HepG2 (cell line): ENCODE measurements around the gene ALG14. TPM values are rescaled to one million over a fixed set of nuclear protein-coding genes. Genes with fewer than 3 reads are reported as not detected.

Experiments used
- ATF7-NPFF ChIP-seq: sonication (generic); formaldehyde crosslinking; IDR thresholded peaks from 2 replicates; pipeline ENCODE4 v1.8.1; 2023; ENCODE audit warnings: mild to moderate bottlenecking, low read depth, missing genetic modification reagents, moderate library complexity
- FOXJ3 ChIP-seq: sonication (generic); formaldehyde crosslinking; IDR thresholded peaks from 2 replicates; pipeline ENCODE4 v1.4.0; 2020; ENCODE audit warnings: missing genetic modification reagents, mild to moderate bottlenecking, borderline replicate concordance
- KAT8 ChIP-seq: IDR thresholded peaks from 2 replicates; pipeline ENCODE4 v1.6.1; 2016; ENCODE audit warnings: missing genetic modification reagents, missing compliant biosample characterization
- MATR3 ChIP-seq: sonication (generic); formaldehyde crosslinking; IDR thresholded peaks from 2 replicates; pipeline ENCODE4 v1.4.0; 2020; ENCODE audit warnings: missing genetic modification reagents
- NAIF1 ChIP-seq: sonication (generic); formaldehyde crosslinking; IDR thresholded peaks from 2 replicates; pipeline ENCODE4 v1.5.0; 2020; ENCODE audit warnings: mild to moderate bottlenecking, missing genetic modification reagents, borderline replicate concordance
- RFX1 ChIP-seq: fragments of 450-650 bp; IDR thresholded peaks from 2 replicates; pipeline ENCODE4 v1.6.1; 2017
- SIN3B ChIP-seq: fragments of 150-350 bp; IDR thresholded peaks from 2 replicates; pipeline ENCODE4 v1.6.1; 2014; ENCODE audit warnings: low read length
- SMAD1 ChIP-seq: sonication (generic); formaldehyde crosslinking; IDR thresholded peaks from 2 replicates; pipeline ENCODE4 v1.4.0; 2020; ENCODE audit warnings: missing genetic modification reagents, low read depth, mild to moderate bottlenecking, borderline replicate concordance
- SRY ChIP-seq: sonication (generic); formaldehyde crosslinking; IDR thresholded peaks from 2 replicates; pipeline ENCODE4 v1.8.0; 2022; ENCODE audit warnings: mild to moderate bottlenecking, missing genetic modification reagents
- SSRP1 ChIP-seq: IDR thresholded peaks from 2 replicates; pipeline ENCODE4 v1.6.1; 2016; ENCODE audit warnings: control low read depth
- XRCC5 ChIP-seq: fragments of 200-400 bp; formaldehyde crosslinking; optimal IDR thresholded peaks from 2 replicates; pipeline ENCODE3; 2017; ENCODE audit warnings: mild to moderate bottlenecking, low read length
- ZBTB42 ChIP-seq: sonication (generic); formaldehyde crosslinking; IDR thresholded peaks from 2 replicates; pipeline ENCODE4 v1.5.0; 2020; ENCODE audit warnings: mild to moderate bottlenecking, missing genetic modification reagents
- ZKSCAN8 ChIP-seq: IDR thresholded peaks from 2 replicates; pipeline ENCODE4 v1.6.1; 2016; ENCODE audit warnings: borderline replicate concordance, missing genetic modification reagents, missing compliant biosample characterization
- ZMYM2 ChIP-seq: sonication (generic); formaldehyde crosslinking; IDR thresholded peaks from 2 replicates; pipeline ENCODE4 v1.8.0; 2022; ENCODE audit warnings: mild to moderate bottlenecking, missing genetic modification reagents
- ZNF10 ChIP-seq: sonication (generic); formaldehyde crosslinking; IDR thresholded peaks from 2 replicates; pipeline ENCODE4 v1.4.0; 2020; ENCODE audit warnings: mild to moderate bottlenecking, low read depth, missing genetic modification reagents, borderline replicate concordance
- ZNF253 ChIP-seq: sonication (generic); formaldehyde crosslinking; IDR thresholded peaks from 2 replicates; pipeline ENCODE4 v1.8.0; 2022; ENCODE audit warnings: mild to moderate bottlenecking, missing genetic modification reagents, borderline replicate concordance
- ZNF558 ChIP-seq: sonication (generic); formaldehyde crosslinking; IDR thresholded peaks from 2 replicates; pipeline ENCODE4 v1.9.0; 2022; ENCODE audit warnings: mild to moderate bottlenecking, missing genetic modification reagents, borderline replicate concordance
- ZNF629 ChIP-seq: sonication (generic); formaldehyde crosslinking; conservative IDR thresholded peaks from 2 replicates; pipeline ENCODE4 v1.5.0; 2020; ENCODE audit warnings: missing genetic modification reagents
- ZSCAN12 ChIP-seq: sonication (generic); formaldehyde crosslinking; IDR thresholded peaks from 2 replicates; pipeline ENCODE4 v1.9.0; 2021; ENCODE audit warnings: mild to moderate bottlenecking, missing genetic modification reagents
- ZSCAN20 ChIP-seq: sonication (generic); formaldehyde crosslinking; IDR thresholded peaks from 2 replicates; pipeline ENCODE4 v1.4.0; 2020; ENCODE audit warnings: missing genetic modification reagents, mild to moderate bottlenecking, borderline replicate concordance
- polyA plus RNA-seq, 8 experiments: library from polyadenylated mRNA; depleted of rRNA in 3 of 8; stranded (reverse) in 7 of 8; unstranded in 1 of 8; fragments of >200 nt; fragmentation: Illumina TruSeq in 4 of 8; extraction: Trizol in 4 of 8; gene quantifications; 2 replicates each; pipeline versions ENCODE4 v1.2.1 to v1.2.3, GENCODE V29; 2011 to 2016; ENCODE audit warnings: low read depth in 4 of 8, missing spikeins in 1 of 8, mixed read lengths in 1 of 8; ENCODE audit not compliant: insufficient read depth in 1 of 8
- total RNA-seq, 5 experiments: library from RNA; depleted of rRNA; stranded (reverse); fragments of >200 nt; fragmentation: Illumina TruSeq; extraction: Trizol; gene quantifications; 2 replicates each; pipeline ENCODE4 v1.2.3, GENCODE V29; 2016; ENCODE audit warnings: low read depth in 1 of 5
- TF ChIP-seq, protein P1 (sequence below): sonication (generic); formaldehyde crosslinking; IDR thresholded peaks from 2 replicates; pipeline ENCODE4 v1.9.0; 2021; ENCODE audit warnings: missing genetic modification reagents, borderline replicate concordance
- TF ChIP-seq, protein P2 (sequence below): sonication (generic); formaldehyde crosslinking; IDR thresholded peaks from 2 replicates; pipeline ENCODE4 v1.8.1; 2023; ENCODE audit warnings: missing genetic modification reagents, inconsistent platforms, borderline replicate concordance
- TF ChIP-seq, protein P3 (sequence below), 2 experiments: sonication (generic) in 1 of 2; formaldehyde crosslinking in 1 of 2; IDR thresholded peaks; 2 replicates each; pipeline versions ENCODE4 v1.4.0 to v1.6.1; 2016 to 2020; ENCODE audit warnings: borderline replicate concordance in 1 of 2, low read depth in 1 of 2, mild to moderate bottlenecking in 1 of 2, missing genetic modification reagents in 1 of 2

ALG14 gene
- total and polyA plus RNA-seq, 2 of the 13 experiments (the other 11 are each of a cell fraction or from before 2014, with no cell fraction given): 4.5 to 12.7 TPM

DNA sequence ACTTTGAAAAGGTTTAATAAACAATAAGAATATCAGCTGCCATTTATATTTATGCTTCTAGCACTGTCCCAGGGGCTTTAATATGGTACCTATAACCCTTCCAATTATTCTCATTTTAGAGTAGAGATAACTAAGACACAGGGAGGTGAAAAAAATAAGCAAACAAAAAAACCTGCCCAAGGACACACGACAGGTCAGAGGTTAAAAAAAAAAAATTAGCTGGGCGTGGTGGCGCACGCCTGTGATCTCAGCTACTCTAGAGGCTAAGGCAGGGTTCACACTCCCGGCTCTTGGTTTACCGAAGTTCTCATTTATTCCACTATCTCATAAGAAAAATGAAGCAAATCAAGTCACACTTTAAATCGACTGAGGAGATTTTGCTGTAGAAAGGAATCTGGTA lies 111.2 kb downstream of the ALG14 start (continued):
- TF ChIP-seq ZKSCAN8 (CRISPR knock-in tag) (0 out of 2 replicates have a peak, but pooled peaks have one; percentile 21), ZMYM2 (0 out of 2 replicates have a peak, but pooled peaks have one; percentile 15), ZNF558 (CRISPR knock-in tag) (no peak), SSRP1 (no peak), ATF7-NPFF (no peak), SRY (CRISPR knock-in tag) (no peak), RFX1 (no peak), ZNF10 (CRISPR knock-in tag) (no peak), ZSCAN20 (CRISPR knock-in tag) (no peak), ZBTB42 (CRISPR knock-in tag) (no peak), XRCC5 (no peak), KAT8 (CRISPR knock-in tag) (peak; percentile 43; the same call in 1 of the 2 replicates), MATR3 (CRISPR knock-in tag) (no peak), SMAD1 (CRISPR knock-in tag) (no peak), NAIF1 (CRISPR knock-in tag) (no peak), ZNF253 (no peak), ZNF629 (CRISPR knock-in tag) (no peak), FOXJ3 (no peak), ZSCAN12 (CRISPR knock-in tag) (no peak), SIN3B (no peak)
- TF ChIP-seq, protein P1, sequence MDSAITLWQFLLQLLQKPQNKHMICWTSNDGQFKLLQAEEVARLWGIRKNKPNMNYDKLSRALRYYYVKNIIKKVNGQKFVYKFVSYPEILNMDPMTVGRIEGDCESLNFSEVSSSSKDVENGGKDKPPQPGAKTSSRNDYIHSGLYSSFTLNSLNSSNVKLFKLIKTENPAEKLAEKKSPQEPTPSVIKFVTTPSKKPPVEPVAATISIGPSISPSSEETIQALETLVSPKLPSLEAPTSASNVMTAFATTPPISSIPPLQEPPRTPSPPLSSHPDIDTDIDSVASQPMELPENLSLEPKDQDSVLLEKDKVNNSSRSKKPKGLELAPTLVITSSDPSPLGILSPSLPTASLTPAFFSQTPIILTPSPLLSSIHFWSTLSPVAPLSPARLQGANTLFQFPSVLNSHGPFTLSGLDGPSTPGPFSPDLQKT (CRISPR knock-in tag): no peak
- TF ChIP-seq, protein P2, sequence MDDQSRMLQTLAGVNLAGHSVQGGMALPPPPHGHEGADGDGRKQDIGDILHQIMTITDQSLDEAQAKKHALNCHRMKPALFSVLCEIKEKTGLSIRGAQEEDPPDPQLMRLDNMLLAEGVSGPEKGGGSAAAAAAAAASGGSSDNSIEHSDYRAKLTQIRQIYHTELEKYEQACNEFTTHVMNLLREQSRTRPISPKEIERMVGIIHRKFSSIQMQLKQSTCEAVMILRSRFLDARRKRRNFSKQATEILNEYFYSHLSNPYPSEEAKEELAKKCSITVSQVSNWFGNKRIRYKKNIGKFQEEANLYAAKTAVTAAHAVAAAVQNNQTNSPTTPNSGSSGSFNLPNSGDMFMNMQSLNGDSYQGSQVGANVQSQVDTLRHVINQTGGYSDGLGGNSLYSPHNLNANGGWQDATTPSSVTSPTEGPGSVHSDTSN (CRISPR knock-in tag): no peak
- TF ChIP-seq, protein P3, sequence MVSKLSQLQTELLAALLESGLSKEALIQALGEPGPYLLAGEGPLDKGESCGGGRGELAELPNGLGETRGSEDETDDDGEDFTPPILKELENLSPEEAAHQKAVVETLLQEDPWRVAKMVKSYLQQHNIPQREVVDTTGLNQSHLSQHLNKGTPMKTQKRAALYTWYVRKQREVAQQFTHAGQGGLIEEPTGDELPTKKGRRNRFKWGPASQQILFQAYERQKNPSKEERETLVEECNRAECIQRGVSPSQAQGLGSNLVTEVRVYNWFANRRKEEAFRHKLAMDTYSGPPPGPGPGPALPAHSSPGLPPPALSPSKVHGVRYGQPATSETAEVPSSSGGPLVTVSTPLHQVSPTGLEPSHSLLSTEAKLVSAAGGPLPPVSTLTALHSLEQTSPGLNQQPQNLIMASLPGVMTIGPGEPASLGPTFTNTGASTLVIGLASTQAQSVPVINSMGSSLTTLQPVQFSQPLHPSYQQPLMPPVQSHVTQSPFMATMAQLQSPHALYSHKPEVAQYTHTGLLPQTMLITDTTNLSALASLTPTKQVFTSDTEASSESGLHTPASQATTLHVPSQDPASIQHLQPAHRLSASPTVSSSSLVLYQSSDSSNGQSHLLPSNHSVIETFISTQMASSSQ (IDR thresholded peaks at IDR 0.05; ENCODE audit: low read depth): no peak
- TF ChIP-seq, protein P3 (CRISPR knock-in tag; IDR thresholded peaks at IDR 0.05; ENCODE audit: borderline replicate concordance): no peak
